Placental epithelial cell (primary cell): Measurements from ENCODE around the gene CNOT4. TPM values are rescaled to one million over a fixed set of nuclear protein-coding genes. Genes with fewer than 3 reads are reported as not detected.

ENCODE experiments used
- total RNA-seq: library from RNA; depleted of rRNA; stranded (reverse); fragments of >200 nt; gene quantifications from 2 replicates; pipeline ENCODE4 v1.2.3, GENCODE V29; 2012

The CNOT4 gene, protein sequence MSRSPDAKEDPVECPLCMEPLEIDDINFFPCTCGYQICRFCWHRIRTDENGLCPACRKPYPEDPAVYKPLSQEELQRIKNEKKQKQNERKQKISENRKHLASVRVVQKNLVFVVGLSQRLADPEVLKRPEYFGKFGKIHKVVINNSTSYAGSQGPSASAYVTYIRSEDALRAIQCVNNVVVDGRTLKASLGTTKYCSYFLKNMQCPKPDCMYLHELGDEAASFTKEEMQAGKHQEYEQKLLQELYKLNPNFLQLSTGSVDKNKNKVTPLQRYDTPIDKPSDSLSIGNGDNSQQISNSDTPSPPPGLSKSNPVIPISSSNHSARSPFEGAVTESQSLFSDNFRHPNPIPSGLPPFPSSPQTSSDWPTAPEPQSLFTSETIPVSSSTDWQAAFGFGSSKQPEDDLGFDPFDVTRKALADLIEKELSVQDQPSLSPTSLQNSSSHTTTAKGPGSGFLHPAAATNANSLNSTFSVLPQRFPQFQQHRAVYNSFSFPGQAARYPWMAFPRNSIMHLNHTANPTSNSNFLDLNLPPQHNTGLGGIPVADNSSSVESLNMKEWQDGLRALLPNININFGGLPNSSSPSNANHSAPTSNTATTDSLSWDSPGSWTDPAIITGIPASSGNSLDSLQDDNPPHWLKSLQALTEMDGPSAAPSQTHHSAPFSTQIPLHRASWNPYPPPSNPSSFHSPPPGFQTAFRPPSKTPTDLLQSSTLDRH
- total RNA-seq = 11.0 and 11.9 TPM in 2 replicates

DNA sequence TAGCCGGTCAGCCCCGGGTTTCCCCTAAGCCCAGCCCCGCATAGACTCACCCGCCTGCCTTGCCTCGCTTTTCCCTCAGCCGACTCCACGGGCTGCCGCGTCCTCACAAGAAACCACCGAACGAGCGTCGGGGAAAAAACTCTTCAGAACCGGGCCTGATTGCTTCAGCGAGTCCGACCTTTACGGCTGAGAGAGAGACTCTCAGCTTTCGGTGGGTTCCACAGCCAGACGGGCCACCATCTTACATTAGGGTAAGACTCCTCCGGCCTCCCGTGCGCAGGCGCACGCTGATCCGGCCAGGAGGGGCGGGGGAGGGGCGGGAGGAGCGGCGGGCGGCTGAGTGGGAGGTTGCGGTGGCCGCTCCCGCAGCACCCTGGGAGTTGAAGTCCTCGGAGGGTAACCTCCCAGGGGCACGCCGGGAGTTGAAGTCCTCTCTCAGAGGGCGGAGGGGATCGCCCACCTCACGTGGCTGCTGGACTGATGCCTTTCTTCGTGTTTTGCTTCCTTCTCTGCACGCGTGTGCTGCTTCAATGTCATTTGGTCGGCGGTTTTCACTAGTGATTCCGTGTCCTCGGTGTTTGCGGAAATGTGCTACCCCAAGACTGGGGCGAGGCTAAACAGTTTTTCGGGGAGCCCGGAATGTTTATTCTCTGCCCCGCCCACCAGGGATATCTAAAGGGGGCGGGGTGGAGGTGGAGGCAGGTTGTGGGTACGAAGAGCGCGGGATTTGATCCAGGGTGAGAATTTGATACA, at the start of gene CNOT4:
Gene CNOT4, minus strand, starts transcription at position 264 of the 753 bp plus-strand sequence. CDS start 71,771 bp downstream, outside the sequence.

DNA sequence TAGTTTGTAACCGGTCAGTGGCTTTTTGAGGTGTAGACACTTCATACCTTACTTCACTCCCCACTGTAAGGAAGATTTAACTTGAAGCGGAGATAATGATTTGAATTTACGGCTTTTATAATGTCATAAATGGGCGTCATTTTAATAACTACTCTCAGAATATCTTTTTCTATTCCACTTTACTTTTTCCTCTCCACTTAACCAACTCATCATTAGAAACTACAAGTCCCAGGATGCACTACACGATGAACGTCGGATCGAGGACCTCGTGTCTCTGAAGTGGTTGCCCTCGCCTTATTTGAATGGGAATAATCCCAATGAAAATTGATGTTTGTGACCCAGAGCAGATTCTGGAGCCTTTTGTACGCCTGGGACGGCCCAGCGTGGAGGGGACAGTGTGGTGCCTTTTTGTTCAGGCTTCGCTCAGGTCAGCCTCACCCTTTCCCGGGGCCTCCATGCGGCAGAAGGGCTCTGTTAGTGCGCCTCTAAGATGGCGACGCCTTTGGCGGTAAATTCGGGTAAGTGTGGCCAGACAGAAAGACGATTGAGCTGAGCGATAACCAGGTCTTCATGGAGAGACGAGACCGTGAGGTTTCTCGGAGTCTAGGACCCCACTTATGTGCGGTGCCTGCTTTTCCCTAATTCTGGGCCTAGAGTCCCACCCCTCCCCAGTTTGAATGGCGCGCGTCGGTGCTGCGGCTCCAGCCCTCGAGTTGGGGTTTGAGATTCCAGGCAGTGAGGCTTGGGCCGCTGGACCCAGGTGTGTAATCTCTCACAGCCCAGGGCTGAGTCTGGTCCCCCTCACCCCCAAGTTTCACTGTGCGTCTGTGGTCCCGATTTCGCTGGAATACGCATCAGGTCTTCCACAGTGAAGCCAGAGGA, 47.8 kb upstream of the CNOT4 start, which contains the start of gene NUP205:
Gene NUP205, plus strand, starts transcription at position 463 of the 882 bp plus-strand sequence. Its CDS starts 28 bp downstream, at position 491.

Other genes starting within 250 kb of the CNOT4 start
- gene NUP205, start 47.8 kb upstream of the CNOT4 start, total RNA-seq = 33.8 and 59.8 TPM in 2 replicates
- 17.5 and 20.0 TPM in 2 replicates for gene STMP1, start 152.4 kb upstream of the CNOT4 start, total RNA-seq
- gene SLC13A4, start 218.1 kb upstream of the CNOT4 start, total RNA-seq = not detected in 2 replicates
- gene FAM180A, start 238.7 kb upstream of the CNOT4 start, total RNA-seq = 0.79 and 2.1 TPM in 2 replicates